Erythroblast (primary cell): ENCODE data around the gene MRM3.
"Not testable (repeated sequence)": the region's sequence is repeated elsewhere in the genome, so short reads cannot be mapped to it uniquely, and the experiment has no call there.

ENCODE experiments used
- GATA1 ChIP-seq: IDR thresholded peaks from 2 replicates; pipeline ENCODE4 v1.6.1; 2011; ENCODE audit warnings: low read depth, mild to moderate bottlenecking, control low read depth, low read length, moderate library complexity
- POLR2A ChIP-seq: IDR thresholded peaks from 2 replicates; pipeline ENCODE4 v1.6.1; 2011; ENCODE audit warnings: mild to moderate bottlenecking, low read length

DNA sequence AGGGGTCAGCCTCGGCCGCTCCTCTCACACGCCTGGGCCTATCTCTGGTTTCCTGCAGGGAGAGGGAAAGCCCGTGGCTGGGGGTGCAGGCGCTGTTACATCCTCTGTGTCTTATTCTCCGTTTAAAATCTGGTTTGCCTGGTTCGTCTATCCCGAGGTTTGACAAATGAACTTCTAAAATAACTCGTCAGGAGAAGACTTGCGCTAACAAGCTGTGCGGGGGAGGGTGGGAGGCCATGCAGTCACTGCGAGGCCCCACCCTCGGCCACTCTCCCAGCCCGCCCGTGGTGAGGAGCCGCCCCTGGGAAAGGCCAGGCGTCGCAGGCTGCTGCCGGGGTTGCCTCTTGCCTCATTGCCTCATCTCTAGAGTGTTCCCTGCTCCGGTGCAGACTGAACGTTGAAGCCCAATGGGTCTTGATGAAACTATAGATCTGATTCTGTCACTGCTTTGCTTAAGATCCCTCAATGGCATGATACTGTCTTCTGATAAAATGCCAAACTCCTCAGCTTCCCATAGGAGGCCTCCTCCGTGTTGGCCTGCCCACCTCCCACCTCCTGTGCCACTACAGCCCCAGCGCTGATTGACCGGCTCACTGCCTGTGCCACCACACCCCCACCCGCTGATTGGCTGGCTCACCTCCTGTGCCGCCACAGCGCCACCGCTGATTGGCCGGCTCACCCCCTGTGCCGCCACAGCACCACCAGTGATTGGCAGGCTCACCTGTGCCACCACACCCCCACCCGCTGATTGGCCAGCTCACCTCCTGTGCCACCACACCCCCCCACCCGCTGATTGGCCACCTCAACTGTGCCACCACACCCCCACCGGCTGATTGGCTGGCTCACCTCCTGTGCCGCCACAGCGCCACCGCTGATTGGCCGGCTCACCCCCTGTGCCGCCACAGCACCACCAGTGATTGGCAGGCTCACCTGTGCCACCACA is 8.0 kb downstream of the MRM3 start:
- TF ChIP-seq POLR2A, GATA1: not testable (repeated sequence)
